HK-2 (cell line): ENCODE results near the gene WNT5B.

Source experiments
- DNase-seq: peaks from one replicate; pipeline ENCODE4 v3.0.0-alpha.2; 2018; ENCODE audit not compliant: unreplicated experiment

WNT5B gene

DNA sequence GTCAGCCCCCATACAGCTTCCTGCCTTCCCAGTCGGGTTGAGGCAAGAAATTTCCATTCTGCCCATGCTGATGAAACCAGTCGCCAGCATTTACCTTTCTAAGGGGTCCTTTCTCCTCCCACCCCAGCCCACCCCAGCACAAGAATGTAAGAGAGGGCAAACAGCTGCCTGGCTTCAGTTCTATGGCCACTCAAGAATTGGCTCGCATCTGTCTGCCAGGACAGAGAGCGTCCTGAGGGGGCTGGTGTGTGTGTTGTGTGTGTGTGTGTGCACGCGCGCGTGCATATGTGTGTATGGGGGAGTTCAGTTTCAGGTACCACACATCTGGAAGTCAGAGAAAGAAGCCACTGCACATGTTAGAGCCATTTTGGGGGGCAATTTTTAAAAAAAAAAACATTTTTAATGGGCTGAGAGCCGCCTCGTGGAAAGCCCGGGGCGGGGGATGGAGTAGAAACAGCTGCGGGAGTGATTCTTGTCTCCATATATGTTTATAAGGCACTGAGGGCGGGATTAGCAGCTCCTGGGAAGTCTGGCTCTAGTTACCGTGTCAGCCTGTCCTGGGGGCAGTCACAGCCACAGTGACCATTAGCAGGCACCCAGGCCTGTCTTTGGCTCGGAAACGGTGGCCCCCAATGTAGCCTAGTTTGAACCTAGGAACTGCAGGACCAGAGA, at the start of gene WNT5B:
TSS of gene WNT5B (plus strand) at position 566 of the 672 bp plus-strand sequence. CDS start 2,124 bp downstream, outside the sequence.
- DNase-seq: no peak

DNA sequence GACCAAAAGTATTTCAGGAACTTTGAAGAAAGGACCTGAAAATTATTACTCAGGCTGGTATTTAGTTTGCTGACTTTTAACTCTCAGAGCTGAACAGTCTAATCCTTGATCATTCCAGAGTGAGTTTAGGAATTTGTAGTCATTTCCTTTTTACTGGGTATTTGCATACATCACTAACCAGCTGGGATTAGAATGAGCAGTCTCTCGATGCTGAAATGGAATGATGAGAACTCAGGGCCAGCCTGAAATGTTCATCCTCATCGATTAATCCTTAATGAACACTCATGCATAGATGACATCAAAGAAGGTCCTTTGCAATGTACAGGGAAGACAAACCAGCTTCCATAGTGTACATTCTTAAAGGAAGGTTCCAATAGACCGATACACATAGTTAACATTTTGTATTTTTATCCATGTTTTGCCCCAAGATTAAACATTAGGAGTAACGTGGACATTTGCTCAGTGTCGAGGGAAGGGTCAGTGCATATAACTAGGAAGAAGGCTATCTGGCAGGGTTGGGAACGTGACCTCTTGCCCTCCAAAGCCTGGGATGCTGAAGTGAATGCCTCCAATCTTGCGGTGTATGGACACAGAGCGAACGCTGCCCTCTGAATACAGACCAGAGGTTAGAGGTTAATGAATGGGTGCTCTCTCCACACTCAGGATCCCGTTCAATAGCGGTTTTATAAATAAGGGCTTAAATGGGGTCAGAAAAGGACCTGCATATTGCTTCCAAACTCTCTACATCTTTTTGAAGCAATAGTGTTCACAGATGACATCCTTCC, 49.2 kb upstream of the WNT5B start:
- no peak for DNase-seq

DNA sequence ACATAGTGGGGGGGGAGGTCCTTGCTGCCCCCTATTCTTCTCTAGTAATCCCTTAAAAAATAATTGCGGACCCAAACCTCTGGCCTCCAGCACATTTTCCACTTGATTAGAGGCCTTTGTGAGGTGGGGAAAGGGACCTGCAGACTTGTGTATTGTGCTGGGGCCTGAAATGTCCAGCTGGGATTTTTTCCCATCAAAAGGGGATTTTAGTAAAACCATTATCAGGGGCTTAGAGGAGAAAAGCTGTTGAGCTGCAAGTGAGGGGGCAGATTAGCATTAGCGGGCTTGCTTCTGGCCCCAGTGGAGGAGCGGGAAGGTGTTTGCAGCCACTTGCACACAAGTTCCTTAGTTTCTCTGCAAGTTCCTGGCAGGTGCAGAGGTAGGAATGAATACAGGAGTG, 48.5 kb upstream of the WNT5B start:
- no peak for DNase-seq

DNA sequence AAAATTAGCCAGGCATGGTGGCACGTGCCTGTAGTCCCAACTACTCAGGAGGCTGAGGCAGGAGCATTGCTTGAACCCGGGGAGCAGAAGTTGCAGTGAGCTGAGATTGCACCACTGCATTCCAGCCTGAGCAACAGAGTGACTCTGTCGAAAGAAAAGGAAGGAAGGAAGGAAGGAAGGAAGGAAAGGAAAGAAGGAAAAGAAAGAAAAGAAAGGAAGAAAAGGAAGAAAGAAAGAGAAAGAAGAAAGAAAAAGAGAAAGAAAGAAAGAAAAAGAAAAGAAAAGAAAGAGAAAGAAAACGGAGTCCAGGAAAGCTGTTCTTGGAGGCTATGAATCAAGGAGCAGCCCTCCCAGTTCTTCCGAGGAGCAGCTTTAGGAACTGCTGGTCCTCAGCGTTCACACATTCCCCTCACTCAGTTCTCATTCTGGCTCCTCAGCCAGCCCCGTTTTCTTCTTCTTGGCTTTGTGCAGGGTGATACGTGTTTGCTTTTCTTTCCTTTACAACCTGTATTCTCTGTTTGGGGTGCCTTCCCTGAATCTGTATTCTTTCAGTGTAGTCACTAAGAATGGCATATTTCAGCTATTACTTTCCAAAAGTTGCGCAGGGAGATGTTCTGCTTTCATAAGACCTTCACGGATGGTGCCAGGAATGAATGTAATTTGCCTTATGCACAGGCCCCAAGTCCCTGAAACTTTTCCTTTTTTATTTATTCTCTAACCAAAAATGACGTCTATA, 46.9 kb upstream of the WNT5B start:
- DNase-seq: no peak

DNA sequence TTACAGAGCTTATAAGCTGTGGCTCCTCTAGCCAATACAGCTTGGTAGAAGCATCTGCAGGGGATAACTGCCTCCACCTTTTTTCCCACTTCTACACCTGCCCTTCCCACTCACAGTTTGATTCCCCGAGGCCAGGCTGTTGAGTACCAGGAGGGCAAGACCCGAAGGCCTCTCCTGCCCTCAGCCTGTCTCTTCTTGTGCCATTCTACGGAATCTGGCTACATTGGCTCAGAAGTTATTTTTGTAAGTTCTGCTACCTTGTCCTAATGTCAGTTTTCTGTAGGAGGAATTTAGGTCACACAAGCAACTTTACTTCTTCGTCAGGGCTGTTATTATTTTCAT, 46.4 kb upstream of the WNT5B start:
- no peak for DNase-seq

DNA sequence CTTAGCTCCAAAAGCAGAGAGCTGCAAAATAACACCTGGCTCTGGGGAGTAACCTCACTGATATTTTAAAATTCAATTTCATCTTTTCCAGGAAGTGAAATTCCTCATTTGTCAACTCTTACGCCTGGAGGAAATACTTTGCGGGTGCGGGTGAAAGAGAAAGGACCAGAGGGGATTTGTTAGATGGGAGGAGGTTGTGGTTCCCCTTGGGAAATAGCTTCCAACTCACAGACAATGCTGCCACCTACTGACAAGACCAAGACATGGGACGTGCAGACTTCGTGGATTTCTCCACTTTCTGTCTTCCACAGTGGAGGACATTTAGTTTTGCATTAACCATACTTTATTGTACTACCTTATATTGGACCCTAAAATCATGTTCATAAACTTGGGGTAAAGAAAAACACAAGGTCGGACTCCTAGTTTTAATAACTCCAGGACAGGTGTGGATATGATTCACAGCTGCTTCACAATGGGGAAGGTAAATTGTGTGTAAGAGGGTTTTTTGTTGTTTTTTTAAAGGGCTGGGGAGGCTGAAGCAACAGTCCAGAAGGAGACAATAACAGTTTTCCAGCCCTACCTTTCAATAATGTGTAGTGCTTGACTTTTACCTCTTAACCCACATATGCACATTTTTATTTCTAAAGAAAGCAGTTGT, 45.5 kb upstream of the WNT5B start:
- DNase-seq: peak; percentile 59

DNA sequence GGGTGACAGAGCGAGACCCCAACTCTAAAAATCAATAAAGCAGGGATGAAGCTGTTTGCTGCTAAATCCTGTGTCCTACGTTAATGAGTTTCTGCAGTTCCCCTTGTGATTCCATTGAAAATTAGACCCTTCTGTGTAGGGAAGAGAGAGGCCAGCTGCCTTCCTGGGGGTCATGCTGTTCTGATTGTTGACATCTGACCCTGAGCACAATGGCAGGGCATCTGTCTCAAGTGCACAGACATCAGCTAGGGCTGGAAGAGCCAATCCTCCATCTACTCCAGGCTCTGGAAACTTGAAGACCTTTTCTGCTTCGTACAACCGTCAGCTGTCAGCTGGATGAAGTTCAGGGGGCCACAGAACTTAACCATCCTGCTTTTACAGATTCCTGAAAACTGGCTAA, 44.7 kb upstream of the WNT5B start:
- no peak for DNase-seq

DNA sequence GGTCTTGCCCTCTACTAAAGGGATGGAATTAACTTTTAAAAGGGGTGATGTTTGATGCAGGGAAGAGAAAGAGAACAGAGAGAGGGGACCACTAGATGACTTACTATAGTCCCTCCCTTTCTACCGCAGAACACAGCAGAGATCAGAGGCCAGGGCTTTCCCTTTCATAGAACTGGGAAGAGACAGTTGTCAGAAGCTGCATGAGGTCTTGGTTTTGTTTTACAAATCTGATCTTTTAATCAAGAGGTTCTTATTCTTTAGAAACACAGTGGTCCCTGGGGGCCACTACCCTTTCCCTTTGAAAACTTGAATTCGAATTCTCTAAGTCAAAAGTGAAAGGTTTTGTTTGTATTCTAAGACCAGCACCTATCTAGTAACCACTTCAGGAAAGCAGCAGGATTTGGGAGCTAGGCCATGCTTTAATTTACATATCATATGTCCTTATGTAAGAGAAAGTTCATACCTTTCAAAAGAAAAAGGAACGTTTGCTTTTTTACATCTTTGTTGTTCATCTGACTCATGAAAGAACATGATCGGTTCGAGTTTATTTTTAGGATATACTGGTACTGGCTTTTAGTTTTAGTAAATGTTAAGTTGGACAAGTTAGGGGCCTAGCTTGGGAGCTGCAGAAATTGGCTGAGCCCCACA, 41.0 kb upstream of the WNT5B start:
- DNase-seq: no peak

DNA sequence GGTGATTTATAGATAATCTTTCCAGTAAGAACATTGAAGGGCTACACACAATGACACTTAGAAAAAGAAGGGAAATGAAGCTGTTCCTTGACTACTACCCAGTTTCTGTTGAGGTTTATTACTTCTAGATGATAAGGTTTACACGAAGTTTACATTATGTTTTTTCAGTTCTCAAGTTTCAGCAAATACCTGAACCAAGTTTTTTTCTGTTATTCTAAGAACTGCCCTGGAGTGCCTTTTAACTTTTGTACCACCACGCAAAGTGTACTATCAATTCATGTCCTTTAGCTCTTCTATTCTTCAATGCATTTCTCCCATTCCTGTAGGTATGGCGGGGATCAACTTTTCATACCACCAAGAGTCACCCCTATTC, 40.5 kb upstream of the WNT5B start:
- DNase-seq: no peak

DNA sequence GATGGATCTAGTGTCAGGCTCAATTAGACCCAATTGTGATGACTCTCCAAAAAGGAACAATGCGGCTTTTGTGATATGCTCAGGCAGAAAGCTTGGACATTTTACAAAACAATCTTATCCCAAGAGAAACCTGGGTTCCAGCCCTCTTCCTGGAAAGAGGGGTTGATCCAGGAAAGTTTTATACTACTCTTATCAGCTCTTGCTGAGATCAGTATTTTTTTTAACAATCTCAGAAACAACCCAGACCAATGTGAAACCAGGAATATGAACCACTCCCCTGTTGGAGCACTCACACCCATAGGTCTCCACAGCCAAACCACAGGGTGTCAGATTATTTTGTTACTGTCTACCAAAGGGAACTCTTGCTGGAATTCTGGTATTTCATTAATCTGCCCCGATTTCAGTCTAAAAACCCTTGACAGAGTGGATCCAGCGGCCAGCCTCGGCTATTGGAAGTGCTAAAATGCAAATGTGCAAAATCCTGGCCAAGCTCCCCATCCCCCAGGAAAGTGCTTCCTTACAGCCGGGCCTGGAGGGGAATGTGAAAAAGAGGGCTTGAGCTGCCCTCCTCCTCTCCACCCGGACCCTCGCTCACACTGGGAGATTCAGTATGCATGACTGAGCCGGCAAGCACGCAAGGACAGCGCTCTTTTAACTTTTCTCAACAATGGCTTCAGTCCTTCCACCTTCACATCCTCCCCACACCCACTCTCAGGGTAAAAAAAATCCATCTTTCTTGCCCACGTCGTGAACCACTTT, 38.6 kb upstream of the WNT5B start:
- DNase-seq: no peak

DNA sequence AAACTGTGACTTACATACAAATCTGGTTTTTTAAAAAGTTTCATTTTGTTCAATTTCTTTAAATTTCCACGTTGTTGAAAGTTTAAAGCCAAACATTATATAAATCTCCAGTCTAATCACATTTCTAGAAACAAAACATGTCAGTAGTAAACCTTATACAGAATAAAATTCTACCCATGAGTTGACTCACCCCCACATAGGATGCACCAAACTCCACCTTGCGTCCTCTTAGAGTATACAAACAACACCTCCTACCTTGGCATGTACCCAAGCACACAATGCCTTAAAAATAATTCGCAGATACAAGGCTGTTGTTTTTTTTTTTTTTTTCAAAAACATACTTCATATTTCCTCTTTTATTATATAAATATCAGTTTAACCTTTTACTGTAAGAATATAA, 38.0 kb upstream of the WNT5B start:
- DNase-seq: no peak

DNA sequence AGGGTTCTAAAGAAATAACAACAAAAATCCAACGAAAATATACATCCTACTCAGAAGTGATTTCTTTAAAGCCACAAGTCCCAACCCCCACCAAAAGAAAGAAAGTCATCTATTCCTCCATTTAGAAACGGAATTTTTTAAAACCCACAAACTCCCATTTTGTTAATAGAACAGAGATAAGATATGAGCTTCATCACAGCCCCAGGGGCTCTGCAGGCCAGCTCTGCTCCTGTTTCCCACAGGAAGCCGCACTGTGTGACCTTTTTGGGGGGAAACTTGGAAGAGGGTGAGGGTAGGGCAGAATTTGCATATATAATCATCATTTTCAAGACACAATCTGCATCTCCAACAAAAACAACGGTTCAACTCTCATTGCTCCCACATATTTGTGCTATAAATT, 37.5 kb upstream of the WNT5B start:
- DNase-seq: no peak

DNA sequence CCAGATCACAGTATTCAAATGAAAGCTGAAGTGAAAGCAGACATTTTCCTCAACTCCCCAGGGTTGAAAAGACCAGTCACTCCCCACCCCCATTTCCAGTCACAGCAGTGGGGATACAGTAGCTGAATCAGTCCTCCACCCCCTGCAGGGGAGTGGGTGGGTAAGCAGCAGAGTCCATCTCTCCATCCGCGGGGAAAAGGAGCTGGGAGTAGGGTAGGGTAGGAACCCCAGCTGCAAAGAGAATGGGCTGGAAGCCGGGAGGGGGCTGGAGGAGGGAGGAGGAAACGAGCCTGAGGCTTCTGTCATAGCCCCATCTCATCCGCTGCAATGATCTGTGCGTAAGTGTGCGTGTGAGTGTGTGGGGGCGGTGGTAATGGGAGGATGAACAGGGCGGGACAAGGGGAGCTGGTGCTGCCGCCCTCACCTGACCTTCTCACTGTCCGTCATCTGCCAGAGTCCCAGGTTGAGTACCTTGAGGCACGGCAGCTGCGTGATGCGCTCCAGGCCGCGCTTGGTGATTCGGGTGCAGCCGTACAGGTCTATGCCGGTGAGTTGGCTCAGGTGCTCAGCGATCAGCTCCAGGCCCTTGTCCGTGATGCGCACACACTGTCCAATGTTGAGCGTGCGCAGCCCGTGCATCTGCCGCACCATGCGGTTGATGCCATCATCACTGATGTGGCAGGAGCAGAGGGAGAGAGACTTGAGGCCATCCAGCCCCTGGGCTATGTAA, 36.4 kb upstream of the WNT5B start:
- DNase-seq: peak; percentile 57

DNA sequence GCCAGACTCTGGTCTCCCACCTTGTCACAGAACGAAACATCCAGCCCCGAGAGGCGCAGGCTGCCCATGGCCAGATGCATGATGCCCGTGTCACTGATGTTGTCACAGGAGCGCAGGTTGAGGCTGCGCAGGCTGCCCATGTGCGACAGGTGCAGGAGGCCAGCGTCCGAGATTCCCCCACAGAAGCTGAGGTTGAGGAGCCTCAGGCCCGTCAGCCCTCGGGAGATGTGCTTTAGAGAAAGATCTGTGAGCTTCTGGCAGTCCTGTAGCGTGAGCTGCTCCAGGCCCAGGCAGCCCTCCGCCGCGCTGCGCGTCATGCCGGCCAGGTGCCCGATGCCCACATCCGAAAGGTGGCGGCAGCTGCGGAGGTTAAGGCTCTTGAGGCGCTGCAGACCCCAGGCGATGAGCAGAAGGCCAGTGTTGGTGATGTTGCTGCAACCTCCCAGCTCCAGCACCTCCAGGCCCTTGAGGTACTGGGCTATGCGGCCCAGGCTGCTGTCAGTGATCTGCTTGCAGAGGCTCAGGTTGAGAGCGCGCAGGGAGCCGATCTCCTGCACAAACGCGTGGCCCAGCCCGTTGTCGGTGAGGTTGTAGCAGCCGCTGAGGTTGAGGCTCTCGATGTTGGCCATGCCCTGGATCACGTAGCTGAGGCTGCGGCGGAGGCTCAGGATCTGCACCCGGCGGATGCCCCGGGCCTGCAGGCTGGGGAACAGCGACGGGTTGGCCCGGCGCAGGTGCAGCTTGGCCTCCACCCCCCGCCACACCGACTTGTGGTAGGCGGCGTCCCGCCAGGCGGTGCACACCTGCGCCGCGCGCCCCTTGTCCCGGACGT, 35.6 kb upstream of the WNT5B start:
- DNase-seq: peak; percentile 57

DNA sequence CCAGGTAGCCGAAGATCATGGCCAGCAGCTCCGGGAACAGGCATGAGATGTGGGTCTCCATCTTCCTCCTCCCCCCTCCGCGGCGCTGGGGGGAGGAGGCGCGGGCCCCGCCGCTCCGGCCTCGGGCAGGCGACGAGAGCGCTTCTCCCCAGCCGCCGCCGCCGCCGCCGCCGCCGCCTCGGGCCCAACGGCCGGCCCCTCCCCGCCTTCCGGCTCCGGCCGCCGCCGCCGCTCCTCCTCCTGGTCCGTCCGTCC, 35.1 kb upstream of the WNT5B start:
- peak; percentile 64 for DNase-seq

DNA sequence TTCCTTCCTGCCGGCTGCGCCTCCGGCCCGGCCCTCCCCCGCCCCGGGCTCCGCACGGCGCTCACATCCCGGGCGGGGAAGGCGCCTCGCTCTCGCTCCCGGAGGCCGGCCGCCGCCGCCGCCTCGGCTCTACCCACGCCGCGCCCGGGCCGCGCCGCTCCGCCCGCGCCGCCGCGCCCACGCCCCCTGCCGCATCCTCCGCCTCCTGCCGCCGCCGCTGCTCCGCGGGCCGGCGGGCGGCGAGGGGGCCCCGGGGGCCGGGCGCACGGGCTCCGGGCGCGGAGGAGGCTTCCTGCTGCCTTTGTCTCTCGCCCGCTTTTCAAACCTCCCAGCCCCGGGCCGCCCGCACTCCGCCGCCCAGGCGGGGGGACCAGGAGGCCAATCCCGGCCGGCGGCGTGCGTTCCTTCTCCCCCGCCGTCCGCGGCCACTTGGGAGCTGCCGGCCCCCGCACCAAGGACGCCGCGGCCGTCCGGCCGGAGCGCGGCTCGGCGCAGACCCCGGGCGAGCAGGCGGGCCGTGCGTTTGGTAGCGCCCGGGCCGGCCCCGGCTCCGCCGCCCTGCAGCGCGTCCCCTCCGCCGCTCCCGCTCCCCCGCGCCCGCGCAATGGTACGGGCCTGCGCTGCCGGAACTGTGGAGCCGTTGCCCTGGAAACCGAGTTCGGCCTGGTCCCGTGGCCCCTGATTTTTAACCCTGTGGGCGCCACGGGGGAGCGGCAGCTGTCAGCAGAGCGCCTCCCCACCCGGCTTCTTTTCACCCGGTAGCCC, 34.6 kb upstream of the WNT5B start, which contains the start of gene FBXL14:
TSS of gene FBXL14 (minus strand) at position 321 of the 765 bp plus-strand sequence. CDS start 515 bp downstream, outside the sequence.
- DNase-seq: peak; percentile 84

DNA sequence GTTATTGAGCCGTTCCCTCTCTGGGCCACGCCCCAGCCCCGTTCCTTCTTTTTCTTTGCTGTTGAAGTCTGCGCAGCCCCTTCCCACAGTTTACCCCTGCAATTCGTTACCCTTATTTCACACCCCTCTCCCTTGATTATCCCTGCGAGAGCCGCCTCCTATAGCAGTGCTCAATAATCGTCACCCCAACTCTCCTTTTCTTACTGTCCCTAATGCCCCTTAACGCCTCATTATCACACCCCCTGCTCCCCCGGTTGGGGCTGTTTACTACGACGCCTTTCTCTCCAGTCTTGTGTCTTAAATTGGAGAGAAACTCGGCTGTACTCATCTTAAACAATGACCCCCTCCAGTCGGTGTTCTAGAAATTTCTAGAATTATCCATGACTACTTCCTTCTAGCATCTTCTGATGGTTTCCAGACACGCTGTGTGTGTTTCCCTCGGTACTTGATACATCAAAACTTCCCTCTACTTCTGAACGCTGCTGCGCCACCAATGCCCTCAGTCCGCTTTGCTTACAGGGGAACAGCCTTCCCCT, 33.9 kb upstream of the WNT5B start:
- DNase-seq: no peak

DNA sequence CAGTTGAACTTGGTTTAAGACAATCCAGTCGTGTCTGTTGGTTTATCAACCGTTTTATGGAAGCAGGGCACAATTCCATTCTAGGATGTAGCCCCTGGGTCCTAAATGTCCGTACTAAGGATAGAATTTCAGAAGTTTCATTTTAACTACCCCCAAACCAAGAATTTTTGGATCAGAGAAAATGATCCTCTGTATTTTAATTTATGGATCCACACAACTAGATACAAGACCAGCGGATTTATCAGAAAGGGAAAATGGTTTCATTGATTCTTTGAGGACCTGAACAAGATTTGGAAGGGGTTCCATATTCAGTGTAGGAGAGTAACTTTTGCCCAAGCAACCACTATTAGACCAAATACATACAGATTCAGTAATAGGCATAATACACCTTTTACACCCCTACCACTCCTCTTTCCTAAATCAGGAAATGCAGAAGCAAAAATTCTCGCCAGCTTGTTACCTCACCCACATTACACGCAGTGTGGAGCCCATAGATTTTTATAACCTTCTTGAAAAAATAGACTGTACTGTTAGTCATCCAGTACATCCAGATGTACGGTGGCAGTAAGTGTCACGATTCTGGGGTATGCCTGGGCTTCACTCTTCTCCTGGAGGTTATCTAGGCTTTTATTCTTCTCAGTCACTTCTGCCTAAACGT, 33.2 kb upstream of the WNT5B start:
- no peak for DNase-seq
